Measurements from ENCODE around the gene UTF1. TPM values are rescaled to one million over a fixed set of nuclear protein-coding genes. Genes with fewer than 3 reads are reported as not detected.
A peak's percentile ranks its signal among the peaks of the same experiment; 100 is the strongest.

UTF1 gene
- total RNA-seq, result not detected

GRCh38 chr10:133230044-133230361, at the start of gene UTF1:
Gene UTF1 (plus strand): TSS chr10:133230217. CDS start chr10:133230289, 72 bp downstream.
- no peaks in the 10 kb centered on the region for H3K36me3 Mint-ChIP-seq (ENCODE audit: low read depth)
- POLR2A ChIA-PET, result no interaction called here
- DNase-seq, result no peak
- H3K27ac Mint-ChIP-seq, result no peak within 1 kb of the TSS
- peak within 1 kb of the TSS; percentile 19 for H3K4me3 Mint-ChIP-seq
- peaks cover 62% of the 10 kb centered on the region for H3K27me3 Mint-ChIP-seq
- no peaks in the 10 kb centered on the region for H3K9me3 Mint-ChIP-seq
- H3K4me1 Mint-ChIP-seq, result peaks cover 31% of the 10 kb centered on the region
- CTCF ChIA-PET, result interaction anchor here (0.7 kb wide), 1 partner anchor 30 kb away, joined by 3 read pairs; no protein-coding TSS in a partner anchor

- H3K4me3 Mint-ChIP-seq, result no peak overlapping the region
- H3K27ac Mint-ChIP-seq, result no peak overlapping the region
Observed at GRCh38 chr10:133180965-133181639, 48.9 kb upstream of the UTF1 start.

GRCh38 chr10:133182190-133182589, 47.8 kb upstream of the UTF1 start:
- H3K36me3 Mint-ChIP-seq (ENCODE audit: low read depth), result peaks cover 6% of the 10 kb centered on the region
- DNase-seq, result no peak
- no peak overlapping the region for H3K27ac Mint-ChIP-seq
- no peak overlapping the region for H3K4me3 Mint-ChIP-seq
- CTCF ChIA-PET, result no interaction called here
- H3K9me3 Mint-ChIP-seq, result peaks cover 20% of the 10 kb centered on the region
- H3K27me3 Mint-ChIP-seq, result no peaks in the 10 kb centered on the region
- no peaks in the 10 kb centered on the region for H3K4me1 Mint-ChIP-seq
- POLR2A ChIA-PET, result no interaction called here

More at GRCh38 chr10:133180965-133181639, 48.9 kb upstream of the UTF1 start:
- Mint-ChIP-seq H3K36me3 (ENCODE audit: low read depth) (peaks cover 6% of the 10 kb centered on the region), H3K4me1 (no peaks in the 10 kb centered on the region), H3K9me3 (peaks cover 29% of the 10 kb centered on the region), H3K27me3 (no peaks in the 10 kb centered on the region)
- ChIA-PET CTCF (no interaction called here), POLR2A (no interaction called here)
- no peak for DNase-seq

GRCh38 chr10:133182791-133183645, 47.0 kb upstream of the UTF1 start:
- Mint-ChIP-seq H3K27ac (no peak overlapping the region), H3K4me3 (no peak overlapping the region), H3K36me3 (ENCODE audit: low read depth) (no peaks in the 10 kb centered on the region), H3K9me3 (peaks cover 11% of the 10 kb centered on the region), H3K27me3 (no peaks in the 10 kb centered on the region), H3K4me1 (no peaks in the 10 kb centered on the region)
- CTCF ChIA-PET, result no interaction called here
- POLR2A ChIA-PET, result no interaction called here
- no peak for DNase-seq

- ChIA-PET CTCF (no interaction called here), POLR2A (no interaction called here)
- Mint-ChIP-seq H3K4me1 (no peaks in the 10 kb centered on the region), H3K4me3 (no peak overlapping the region), H3K27ac (no peak overlapping the region), H3K36me3 (ENCODE audit: low read depth) (no peaks in the 10 kb centered on the region), H3K27me3 (no peaks in the 10 kb centered on the region), H3K9me3 (peaks cover 10% of the 10 kb centered on the region)
- DNase-seq, result no peak
Observed at GRCh38 chr10:133183646-133184378, 46.2 kb upstream of the UTF1 start.

GRCh38 chr10:133184591-133185244, 45.3 kb upstream of the UTF1 start:
- Mint-ChIP-seq H3K4me3 (no peak overlapping the region), H3K9me3 (peaks cover 8% of the 10 kb centered on the region), H3K4me1 (no peaks in the 10 kb centered on the region), H3K36me3 (ENCODE audit: low read depth) (no peaks in the 10 kb centered on the region), H3K27ac (no peak overlapping the region), H3K27me3 (no peaks in the 10 kb centered on the region)
- ChIA-PET CTCF (no interaction called here), POLR2A (no interaction called here)
- DNase-seq, result no peak

- POLR2A ChIA-PET, result no interaction called here
Observed at GRCh38 chr10:133185421-133185820, 44.6 kb upstream of the UTF1 start.

GRCh38 chr10:133185916-133186315, 44.1 kb upstream of the UTF1 start:
- no peaks in the 10 kb centered on the region for H3K4me1 Mint-ChIP-seq
- H3K27ac Mint-ChIP-seq, result no peak overlapping the region
- DNase-seq, result no peak
- POLR2A ChIA-PET, result no interaction called here
- CTCF ChIA-PET, result no interaction called here
- H3K4me3 Mint-ChIP-seq, result no peak overlapping the region
- H3K27me3 Mint-ChIP-seq, result no peaks in the 10 kb centered on the region
- H3K9me3 Mint-ChIP-seq, result peaks cover 8% of the 10 kb centered on the region
- no peaks in the 10 kb centered on the region for H3K36me3 Mint-ChIP-seq (ENCODE audit: low read depth)

More at GRCh38 chr10:133185421-133185820, 44.6 kb upstream of the UTF1 start:
- Mint-ChIP-seq H3K9me3 (peaks cover 8% of the 10 kb centered on the region), H3K4me3 (no peak overlapping the region), H3K27ac (no peak overlapping the region), H3K4me1 (no peaks in the 10 kb centered on the region), H3K36me3 (ENCODE audit: low read depth) (no peaks in the 10 kb centered on the region), H3K27me3 (no peaks in the 10 kb centered on the region)
- CTCF ChIA-PET, result no interaction called here
- no peak for DNase-seq

GRCh38 chr10:133186416-133187090, 43.5 kb upstream of the UTF1 start:
- Mint-ChIP-seq H3K27ac (no peak overlapping the region), H3K9me3 (peaks cover 8% of the 10 kb centered on the region), H3K4me1 (no peaks in the 10 kb centered on the region), H3K27me3 (no peaks in the 10 kb centered on the region), H3K36me3 (ENCODE audit: low read depth) (no peaks in the 10 kb centered on the region), H3K4me3 (no peak overlapping the region)
- ChIA-PET CTCF (interaction anchor here (1.0 kb wide), 1 partner anchor 11 kb away, joined by 3 read pairs; no protein-coding TSS in a partner anchor), POLR2A (no interaction called here)
- no peak for DNase-seq

GRCh38 chr10:133187091-133187905, 42.7 kb upstream of the UTF1 start:
- CTCF ChIA-PET, result interaction anchor here (1.0 kb wide), 1 partner anchor 10 kb away, joined by 3 read pairs; no protein-coding TSS in a partner anchor
- Mint-ChIP-seq H3K27ac (no peak overlapping the region), H3K36me3 (ENCODE audit: low read depth) (no peaks in the 10 kb centered on the region), H3K4me1 (no peaks in the 10 kb centered on the region), H3K4me3 (no peak overlapping the region), H3K9me3 (peaks cover 8% of the 10 kb centered on the region), H3K27me3 (peaks cover 5% of the 10 kb centered on the region)
- POLR2A ChIA-PET, result no interaction called here
- DNase-seq, result no peak

GRCh38 chr10:133187906-133188681, 41.9 kb upstream of the UTF1 start:
- DNase-seq, result no peak
- Mint-ChIP-seq H3K27me3 (peaks cover 9% of the 10 kb centered on the region), H3K4me1 (no peaks in the 10 kb centered on the region), H3K9me3 (peaks cover 8% of the 10 kb centered on the region), H3K27ac (no peak overlapping the region), H3K4me3 (no peak overlapping the region), H3K36me3 (ENCODE audit: low read depth) (no peaks in the 10 kb centered on the region)
- ChIA-PET POLR2A (no interaction called here), CTCF (no interaction called here)

Data from activated CD4-positive, alpha-beta T cell treated with anti-CD3 and anti-CD28 coated beads, Interleukin-2, amount 10 ng/mL, durations not matched to agents 7 days and 5 days (primary cell).